NCI-H774 (cell line): ENCODE data around the gene C20orf204.

ENCODE experiments used
- DNase-seq: peaks from one replicate; lab custom pipeline; 2025; lab: John Stamatoyannopoulos, UW

The C20orf204 gene

GRCh38 chr20:64042054-64042781, 6.2 kb downstream of the C20orf204 start:
- no peak for DNase-seq

- no peak for DNase-seq
Measured at GRCh38 chr20:64043768-64044167, 7.8 kb downstream of the C20orf204 start.

GRCh38 chr20:64044484-64045247, 8.7 kb downstream of the C20orf204 start:
- no peak for DNase-seq

- DNase-seq = no peak
Measured at GRCh38 chr20:64045346-64046011, 9.5 kb downstream of the C20orf204 start.

- no peak for DNase-seq
Measured at GRCh38 chr20:64047046-64047389, 11.0 kb downstream of the C20orf204 start.

GRCh38 chr20:64047968-64048401, 12.0 kb downstream of the C20orf204 start:
- no peak for DNase-seq

- no peak for DNase-seq
Measured at GRCh38 chr20:64048402-64049044, 12.5 kb downstream of the C20orf204 start.

- no peak for DNase-seq
Measured at GRCh38 chr20:64049060-64049877, 13.3 kb downstream of the C20orf204 start, which contains the start of gene SOX18. Gene SOX18 (minus strand): TSS chr20:64049639. CDS start chr20:64049516, 123 bp downstream.

- DNase-seq = no peak
Measured at GRCh38 chr20:64049878-64050260, 13.9 kb downstream of the C20orf204 start.

- no peak for DNase-seq
Measured at GRCh38 chr20:64050261-64051032, 14.5 kb downstream of the C20orf204 start.

- no peak for DNase-seq
Measured at GRCh38 chr20:64051033-64051452, 15.1 kb downstream of the C20orf204 start.

- no peak for DNase-seq
Measured at GRCh38 chr20:64051561-64052325, 15.8 kb downstream of the C20orf204 start.

GRCh38 chr20:64052326-64052722, 16.3 kb downstream of the C20orf204 start:
- no peak for DNase-seq

GRCh38 chr20:64052987-64053840, 17.2 kb downstream of the C20orf204 start:
- DNase-seq = no peak

- DNase-seq = no peak
Measured at GRCh38 chr20:64053841-64054661, 18.1 kb downstream of the C20orf204 start.

GRCh38 chr20:64055396-64055892, 19.5 kb downstream of the C20orf204 start:
- DNase-seq = no peak

- no peak for DNase-seq
Measured at GRCh38 chr20:64055893-64056638, 20.1 kb downstream of the C20orf204 start.
